ENCODE data around the gene WDR70.
A peak's percentile ranks its signal among the peaks of the same experiment; 100 is the strongest.

The WDR70 gene

DNA sequence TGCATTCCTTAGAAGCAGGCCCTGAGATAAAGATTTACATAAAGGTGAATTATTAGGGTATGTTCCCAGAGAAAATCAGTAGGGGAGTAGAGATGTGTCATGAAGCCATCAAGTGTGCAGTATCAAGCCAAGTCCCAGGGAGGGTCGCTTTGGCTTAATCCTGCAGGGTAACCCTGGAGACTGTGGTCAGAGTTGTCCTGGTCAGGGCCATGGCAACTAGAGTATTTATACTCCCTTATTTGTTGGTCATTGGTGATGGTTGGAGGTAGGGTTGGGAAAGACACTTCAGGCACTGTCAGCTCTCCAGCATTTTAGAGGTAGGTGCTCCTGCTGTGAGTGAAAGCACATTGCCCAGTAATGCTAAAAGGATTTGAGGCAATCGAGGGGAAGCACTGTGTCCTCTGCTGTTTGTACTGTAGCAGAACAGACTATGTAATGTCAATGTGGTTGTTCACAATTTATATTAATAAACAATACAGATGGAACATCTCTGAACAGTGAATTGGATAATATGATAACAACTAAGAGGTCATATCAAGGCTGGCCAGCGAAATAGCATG is 351.9 kb downstream of the WDR70 start:
- DNase-seq: no peak

DNA sequence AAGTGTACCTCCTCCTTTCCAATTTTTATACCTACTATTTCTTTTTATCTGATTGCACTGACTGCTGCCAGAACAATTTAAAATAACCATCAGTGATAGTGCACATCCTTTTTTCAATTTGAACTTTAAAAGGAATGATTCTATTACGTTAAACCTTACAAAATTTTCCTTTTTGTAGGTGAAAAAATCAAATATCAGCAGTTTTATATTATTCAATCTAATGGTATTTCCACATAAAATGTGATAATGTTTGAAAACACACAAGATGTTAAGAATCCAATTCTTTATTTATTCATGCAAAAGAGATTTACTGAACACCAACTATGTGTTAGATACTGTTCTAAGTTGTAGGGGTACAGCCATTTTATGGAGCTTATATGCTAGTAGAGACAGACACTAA is 355.0 kb downstream of the WDR70 start:
- no peak for DNase-seq

DNA sequence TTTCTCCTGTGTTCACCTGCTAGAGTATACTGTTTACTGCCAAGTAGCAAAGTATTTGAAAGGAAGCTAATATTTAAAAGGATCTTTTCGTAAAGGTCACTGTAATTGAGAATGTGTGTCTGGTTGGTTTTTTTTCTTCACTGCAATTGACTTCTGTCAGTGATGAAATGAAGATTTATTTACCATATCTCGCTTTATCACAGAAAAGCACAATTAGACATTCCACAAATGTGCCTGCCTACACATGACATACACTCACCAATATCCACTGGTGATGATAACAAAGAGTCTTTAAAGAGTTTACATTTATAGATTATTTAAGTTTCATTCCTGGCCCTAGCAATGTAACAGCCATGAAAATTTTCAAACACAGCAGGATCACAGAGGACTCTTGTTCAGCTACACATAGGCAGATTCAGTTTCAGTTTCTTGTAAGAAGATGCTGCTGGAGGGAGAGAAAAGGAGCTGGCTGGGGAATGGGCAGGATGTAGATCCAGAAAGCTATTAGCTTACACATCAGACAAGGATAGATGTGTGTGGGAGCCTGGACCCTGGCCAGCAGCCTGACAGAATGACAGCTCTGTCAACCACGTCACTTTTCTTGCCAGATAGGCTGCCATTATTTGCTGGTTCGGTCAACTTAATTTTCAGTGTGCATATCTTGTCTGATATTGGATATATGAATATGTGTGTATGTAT is 356.7 kb downstream of the WDR70 start:
- peak in 1 of 2 experiments; percentile 15 for DNase-seq

DNA sequence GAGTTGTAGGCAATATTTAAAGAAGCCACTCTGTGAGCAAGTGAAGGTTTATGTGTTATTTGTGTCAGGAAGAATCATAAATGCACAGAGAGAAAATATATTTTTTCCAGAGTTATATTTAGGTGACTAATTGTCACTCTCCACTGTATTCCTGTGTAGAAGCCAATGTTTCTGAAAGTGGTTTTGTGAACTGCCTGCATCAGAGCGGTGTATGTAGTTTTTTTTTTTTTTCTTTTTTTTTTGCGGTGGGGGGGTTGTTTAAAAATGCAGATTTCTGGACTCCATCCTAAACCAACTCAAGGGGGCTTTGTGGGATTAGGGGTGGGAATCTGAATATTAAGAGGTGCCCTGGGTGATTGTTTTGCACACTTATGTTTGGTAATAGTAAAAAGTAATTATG is 357.3 kb downstream of the WDR70 start:
- no peak for DNase-seq

DNA sequence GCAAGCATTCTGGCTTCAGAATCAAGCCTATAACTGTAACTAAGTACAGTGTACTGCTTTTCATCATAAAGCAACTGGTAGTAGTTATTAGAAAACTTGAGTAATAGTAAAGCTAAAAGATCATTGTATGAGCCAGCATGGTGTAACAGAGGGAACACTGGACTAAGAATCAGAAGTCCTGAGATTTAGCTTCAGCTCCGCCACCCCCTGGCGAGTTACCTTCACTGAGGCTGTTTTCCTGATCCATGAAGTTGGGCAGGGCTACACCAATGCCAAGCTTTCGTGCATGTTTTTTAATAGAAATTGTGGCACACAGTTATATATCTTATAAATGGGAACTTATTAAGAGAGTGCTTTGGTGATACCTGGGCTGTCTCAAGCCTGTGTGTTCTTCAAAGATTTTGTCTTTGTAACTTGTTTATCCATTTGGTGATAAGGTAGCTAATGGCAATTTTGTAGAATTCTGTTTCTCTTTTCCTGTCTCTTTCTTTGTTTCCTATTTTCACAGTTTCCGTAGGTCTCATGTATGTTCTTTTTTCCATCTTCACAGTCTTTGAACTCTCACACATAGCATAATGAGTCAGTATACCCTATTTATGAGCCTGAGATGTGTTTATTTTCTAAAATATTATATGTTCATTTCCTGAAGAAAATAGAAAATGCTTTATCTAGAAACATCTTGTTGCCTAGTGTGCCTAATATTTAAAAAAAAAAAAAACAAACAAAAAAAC is 358.4 kb downstream of the WDR70 start:
- DNase-seq: no peak

DNA sequence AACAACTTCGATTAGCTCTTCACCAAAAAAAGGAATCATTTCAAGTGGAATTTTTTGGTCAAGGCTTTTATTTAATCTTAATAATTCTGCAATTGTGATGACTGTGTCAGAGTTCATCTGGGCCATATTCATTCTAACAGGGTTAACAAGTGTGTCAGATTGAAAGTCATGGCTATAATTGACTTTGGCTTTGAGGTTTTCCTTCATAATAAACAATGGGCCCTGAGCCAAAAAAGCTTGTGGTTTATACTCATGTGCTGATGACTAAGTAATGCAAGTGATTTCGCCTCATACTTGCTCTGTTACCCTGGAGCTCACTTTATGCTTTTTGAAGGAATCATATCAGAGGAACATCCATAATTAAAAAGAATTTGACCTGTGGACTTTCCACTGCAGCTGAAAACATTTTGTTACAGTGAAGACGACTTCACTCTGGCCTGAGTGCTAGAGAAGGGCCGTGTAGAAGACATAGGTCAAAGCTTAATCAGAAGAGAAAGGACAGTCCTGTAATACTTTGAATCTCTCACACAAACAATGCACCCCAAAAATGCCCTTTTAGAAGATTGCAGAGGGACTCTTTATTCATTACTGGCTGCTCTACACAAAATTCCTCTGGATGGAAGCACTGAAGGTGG is 359.1 kb downstream of the WDR70 start:
- no peak for DNase-seq

DNA sequence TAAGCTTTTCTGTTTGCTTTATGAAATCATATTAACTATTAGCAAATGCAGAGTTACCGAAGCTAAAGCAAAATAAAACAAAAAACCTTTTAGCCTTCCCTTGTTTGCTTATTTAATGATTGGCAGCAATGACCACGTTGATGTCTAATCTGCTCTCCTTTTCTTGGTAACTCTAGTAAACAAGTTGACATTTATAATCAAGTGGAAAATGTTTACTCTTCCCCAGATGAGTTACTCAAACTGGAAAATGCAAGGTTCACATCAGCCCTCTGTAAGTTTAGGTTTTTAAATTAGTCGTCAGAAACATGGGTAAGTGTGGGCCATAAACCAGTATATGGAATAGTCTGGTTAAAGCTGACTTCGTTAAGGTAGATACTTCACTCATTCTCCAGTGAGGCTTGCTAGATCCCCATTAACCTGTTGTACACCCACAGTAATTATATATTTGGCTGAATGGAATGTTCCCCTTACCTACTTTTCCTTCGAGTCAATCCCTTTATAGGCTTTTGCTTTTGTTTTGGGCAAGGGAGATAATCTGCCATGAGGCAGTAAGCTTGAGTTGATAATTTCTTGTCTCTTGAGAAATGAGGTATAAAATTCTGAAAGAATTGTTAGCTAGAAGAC is 359.9 kb downstream of the WDR70 start:
- no peak for DNase-seq

DNA sequence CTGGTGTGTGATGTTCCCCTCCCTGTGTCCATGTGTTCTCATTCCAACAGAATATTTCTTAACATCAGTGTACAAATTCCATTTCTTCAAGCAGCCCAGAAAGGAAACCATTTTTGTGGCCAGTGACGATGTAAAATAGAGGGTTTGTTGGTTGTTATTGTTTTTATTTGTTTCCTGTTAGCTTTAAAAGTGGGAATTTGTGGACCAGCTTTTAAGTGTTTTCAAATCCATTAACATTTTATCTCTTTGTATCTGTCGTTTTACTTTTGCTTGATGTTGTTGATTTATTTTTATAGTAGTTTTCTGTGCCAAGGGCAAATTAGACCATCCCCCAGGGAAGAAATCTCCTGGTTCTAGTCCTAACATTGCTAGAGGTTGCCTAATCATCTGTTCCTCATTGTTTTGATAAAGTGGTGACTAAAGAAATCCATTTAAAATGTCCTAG is 360.7 kb downstream of the WDR70 start:
- no peak for DNase-seq

DNA sequence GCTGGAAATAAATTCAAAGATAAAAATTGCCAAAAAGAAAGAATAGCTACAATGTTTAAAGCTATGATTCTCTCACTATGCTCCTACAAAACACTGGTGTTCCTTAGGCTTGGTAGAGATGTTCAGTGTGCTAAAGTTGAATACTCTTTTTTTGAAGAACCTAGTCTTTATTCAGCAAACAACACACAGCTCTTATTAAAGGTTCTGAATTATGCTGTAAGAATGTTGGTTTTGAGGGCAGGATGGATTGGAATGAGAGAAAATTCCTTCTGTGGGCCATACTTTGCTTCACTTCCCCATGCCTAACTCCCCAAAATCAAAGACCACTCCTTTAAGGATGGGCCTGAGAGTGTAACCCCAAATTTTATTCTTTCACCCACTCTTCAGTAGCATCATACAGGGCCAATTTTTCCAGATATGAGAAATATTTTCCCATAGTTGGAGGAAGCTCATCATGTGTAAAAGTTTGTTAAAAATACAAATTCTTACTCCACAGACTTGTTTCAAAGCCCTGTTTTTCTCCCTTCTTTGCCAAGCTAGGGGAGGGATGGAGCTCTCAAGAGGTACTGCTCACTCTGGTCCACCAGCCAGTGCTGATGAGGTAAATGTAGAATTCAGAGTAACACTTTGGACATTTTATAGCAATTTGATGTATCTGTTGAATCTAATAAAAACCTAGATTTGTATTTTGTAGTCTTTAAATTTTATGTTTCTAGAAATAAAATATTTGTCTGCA is 361.4 kb downstream of the WDR70 start:
- DNase-seq: no peak

DNA sequence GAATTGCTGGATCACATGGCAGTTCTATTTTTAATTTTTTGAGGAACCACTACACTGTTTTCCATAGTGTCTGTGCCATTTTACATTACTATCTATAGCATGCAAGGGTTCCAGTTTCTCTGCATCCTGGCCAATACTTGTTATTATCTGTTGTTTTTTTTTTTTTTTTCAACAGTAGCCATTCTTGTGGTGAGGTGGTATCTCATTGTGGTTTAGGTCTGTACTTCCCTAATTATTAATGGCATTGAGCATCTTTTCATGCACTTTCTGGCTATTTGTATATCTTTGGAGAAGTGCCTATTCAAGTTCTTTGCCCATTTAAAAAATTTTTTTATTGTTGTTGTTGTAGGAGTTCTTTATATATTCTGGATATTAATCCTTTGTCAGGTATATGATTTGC is 363.0 kb downstream of the WDR70 start:
- no peak for DNase-seq

DNA sequence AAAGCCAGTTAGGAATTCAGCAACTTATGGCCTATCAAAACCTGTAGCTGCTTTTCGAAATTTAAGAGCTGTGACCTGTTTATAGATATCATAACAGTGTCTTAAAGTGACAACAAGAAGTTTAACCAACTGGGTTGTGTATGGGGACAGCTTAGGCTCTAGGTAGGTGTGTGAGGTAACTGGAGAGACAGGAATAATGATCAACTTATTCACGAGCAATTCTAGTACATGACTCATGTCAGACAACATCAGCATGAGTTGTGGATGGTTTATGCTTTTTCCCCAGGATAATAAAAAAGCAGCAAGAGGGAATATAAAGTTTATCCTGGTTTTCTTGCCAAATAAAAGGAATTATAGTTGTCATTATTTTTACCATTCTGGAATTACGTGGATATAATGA is 372.1 kb downstream of the WDR70 start:
- DNase-seq: no peak

DNA sequence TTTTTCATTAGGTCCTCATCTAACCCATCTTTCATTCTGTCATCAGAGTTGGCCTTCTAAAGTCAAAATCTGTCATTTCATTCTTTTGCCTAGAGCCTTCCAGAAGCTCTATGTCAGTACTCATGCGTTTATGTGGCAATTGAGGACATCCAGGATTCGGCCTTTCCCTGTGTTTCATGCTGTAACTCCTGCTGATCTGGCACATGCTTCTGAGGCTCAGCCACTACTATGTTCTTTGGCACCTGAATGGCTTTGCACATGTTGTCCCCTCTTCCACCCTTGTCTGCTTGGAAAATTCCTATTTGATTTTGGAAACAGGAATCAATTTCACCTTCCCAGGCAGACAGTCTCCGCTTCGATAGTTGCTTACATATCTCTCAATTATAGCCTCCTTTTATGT is 375.9 kb downstream of the WDR70 start:
- no peak for DNase-seq

DNA sequence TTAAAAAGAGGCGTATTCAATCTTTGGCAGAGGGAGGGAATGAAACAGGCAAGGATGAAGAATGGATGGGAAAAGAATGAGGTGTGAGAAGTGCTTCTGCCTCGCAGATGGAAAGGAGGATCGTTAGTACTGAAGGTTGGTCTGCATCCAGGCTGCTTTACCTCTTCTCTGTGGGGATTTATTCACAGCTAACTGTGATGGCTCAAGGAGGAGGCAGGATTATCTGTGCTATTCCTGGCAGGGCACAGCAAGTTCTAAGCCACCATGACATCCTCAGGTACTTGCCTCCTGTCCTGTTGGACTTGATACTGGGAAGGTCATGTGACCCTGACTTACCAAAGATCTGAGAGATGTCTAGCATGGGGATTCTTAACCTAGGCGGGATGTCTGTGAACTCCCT is 376.5 kb downstream of the WDR70 start:
- DNase-seq: peak in 1 of 2 experiments; percentile 23

DNA sequence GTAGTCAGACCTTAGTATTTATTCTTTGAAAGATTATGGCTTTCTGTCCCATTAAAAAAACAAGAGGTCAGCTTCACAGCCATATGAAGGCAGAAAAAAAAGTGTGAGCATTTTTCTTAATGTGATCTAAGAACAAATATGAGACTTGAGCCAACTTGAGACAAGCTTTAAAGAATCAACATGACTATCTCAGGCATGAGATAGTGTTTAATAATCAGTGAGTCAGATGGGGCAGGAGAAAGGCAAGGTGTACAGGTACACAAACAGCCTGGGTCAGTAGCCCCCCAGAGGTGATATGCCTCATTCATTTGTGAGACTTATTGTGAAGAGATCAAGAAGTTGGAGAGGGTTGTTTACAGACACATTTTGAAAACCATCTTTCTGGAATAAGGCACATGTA is 377.1 kb downstream of the WDR70 start:
- DNase-seq: no peak

DNA sequence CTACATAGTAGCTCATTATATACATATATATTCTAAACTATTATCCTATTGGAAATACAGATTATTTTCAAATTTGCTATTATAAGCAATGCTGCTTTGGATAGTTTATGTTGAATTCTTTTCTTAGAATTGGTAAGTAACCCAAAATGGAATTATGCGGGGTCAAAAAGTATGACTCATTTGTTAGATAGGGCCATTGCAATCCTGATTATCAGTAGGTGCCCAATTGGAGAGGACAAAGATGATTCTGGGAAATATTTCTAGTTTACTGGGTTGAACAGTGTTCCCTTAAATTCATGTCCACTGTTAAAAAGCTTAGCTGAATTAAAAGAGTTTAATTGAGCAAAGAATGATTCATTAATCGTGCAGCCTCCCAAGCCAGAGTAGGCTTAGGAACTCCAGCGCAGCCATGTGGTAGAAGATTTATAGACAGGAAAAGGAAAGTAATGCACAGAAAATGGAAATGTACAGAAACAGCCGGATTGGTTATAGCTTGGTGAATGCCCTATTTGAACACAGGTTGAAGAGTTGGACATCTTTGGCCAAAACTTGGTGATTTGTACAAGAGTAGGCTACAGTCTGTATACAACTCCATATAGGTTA is 379.0 kb downstream of the WDR70 start:
- peak in 1 of 2 experiments; percentile 56 for DNase-seq

DNA sequence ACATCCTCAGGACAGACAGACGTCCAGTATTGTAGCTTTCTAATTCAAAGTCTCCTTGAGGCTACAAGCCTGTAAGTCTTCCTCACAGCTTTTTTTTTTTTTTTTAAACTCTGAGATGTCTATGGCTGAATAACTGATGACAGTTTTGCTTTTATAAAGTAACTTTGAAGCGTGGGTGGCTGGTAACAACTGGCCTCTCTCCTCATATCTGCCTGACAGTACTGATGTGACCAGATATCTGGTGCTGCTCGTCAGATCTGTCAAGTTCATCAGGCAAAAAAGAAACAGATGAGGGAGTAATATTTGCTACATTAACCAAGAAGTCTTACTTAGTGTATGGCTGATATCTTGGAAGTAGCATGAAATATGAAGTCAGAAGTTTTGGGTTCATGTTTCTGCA is 388.1 kb downstream of the WDR70 start:
- no peak for DNase-seq

DNA sequence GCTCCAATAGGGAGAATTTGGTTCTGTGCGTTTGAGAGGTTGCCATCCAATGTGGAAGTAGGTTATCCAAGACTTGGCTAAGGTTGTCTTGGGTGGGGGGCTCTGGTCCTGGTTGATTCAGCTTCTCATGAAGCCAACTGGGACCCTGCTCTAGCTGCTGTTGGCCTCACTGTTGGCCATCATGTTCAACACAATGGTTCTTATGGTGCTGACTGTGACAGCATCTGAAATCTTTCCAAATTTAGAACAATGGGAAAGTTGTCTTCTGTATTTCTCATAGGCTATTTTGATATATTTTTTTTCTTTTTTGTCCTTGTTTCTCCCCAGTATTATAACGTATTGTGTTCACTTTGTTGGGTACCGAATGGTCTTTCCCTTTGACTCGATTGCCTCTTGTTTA is 388.8 kb downstream of the WDR70 start:
- DNase-seq: no peak

DNA sequence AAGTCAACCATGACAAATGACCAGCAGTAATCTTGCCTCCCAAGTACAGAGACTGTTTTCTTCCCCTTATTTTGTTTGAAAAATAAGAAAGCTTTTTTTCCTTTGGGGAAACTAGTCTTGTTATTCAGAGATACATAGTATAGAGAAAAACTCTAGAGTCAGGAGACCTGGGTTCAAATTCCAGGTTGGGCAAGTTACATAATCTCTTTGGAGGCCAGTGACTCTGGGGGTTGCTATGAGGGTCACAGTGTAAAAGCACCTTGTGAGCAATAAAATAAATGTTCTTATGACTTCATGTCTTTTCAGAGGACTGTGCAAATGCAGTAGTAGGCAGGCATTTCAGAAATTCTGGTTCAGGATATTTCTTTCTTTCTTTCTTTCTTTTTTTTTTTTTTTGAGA is 389.3 kb downstream of the WDR70 start:
- DNase-seq: no peak

DNA sequence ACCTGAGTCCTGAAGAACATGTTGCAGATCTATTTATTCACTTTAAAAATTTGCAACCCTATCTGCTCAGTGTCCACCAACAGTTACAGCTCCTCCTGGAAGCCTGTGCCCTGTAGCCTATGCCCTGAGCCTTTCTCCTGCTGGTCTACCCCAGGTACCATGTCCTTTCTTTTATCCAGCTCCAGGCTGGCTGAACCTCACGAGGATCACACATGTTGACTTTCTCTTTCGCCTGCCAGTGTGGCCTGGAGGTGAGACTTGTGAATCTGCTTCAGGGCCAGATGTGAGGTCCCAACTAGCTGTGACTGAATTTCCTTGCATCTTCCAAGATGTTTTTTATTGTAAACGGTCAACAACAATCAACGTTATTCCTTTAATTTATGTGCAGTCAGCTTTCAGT is 390.0 kb downstream of the WDR70 start:
- no peak for DNase-seq

DNA sequence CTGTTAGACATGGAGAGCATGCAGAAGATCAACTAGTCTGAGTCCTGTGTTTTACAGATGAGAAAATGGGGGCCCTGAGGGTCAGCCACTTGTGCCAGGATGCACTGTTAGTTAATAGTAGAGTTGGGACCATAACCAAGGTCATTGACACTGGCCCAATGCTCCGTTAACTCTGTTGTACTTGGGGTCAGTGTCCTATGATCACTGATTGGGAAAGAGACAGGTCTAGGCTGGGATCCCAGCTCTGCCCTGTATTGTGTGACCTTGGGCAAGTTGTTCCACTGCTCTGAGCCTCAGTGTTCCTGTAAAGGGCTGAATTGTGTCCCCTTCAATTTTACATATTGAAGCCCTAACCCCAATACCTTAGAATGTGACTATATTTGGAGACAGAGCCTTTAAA is 390.7 kb downstream of the WDR70 start:
- no peak for DNase-seq

DNA sequence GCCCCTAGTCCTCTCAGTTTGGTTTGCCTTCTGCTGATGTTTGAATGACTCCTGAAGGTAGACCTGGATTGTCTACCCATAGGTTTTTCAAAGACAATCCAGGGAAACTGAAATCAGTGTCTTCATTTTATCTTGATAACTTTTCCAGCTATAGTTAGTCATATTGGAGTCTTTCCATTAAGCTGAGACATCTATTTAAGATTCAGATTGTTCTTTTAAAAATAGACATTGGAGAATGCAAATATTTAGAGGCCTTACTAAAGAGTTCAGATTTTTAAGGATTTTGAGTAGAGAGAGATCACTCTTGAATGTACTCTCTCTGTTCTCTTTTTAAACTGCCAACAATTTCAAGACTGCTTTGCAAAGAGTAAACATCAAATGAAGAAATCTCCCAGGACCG is 391.7 kb downstream of the WDR70 start:
- no peak for DNase-seq

DNA sequence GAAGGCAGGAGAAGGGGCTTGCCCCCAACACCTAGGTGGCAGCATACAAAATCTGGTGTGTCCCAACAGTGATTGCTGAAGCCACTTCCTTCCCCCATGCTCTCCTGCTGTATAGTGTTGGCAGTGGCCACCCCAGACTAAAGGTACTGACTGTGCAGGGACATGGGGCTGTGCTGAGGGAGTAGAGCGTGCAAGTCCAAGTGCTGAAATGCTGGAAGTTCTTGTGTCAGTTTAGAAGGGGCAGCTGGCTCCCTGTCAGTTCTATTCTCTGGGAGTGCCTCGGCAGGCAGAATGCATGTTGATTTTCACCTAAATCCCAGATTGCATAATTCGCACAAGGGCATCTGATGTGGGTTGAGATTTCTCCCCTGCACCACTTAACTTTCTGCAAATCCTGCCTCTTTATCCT is 392.1 kb downstream of the WDR70 start:
- no peak for DNase-seq
